SK-N-SH treated with all-trans-retinoic acid at 6 μM for 48 hours (cell line): ENCODE data around the gene LITAF.
"Not testable (repeated sequence)": the region's sequence is repeated elsewhere in the genome, so short reads cannot be mapped to it uniquely, and the experiment has no call there.

ENCODE experiments used
- BACH2 ChIP-seq: fragments of 250-450 bp; sonication (Bioruptor Pico); IDR thresholded peaks from 2 replicates; pipeline ENCODE4 v1.9.0; 2021; ENCODE audit warnings: mild to moderate bottlenecking, borderline replicate concordance
- PPARA ChIP-seq: fragments of 250-450 bp; sonication (Bioruptor Pico); IDR thresholded peaks from 2 replicates; pipeline ENCODE4 v1.5.0; 2020; ENCODE audit warnings: mild to moderate bottlenecking, borderline replicate concordance
- RARB ChIP-seq: fragments of 250-450 bp; sonication (Bioruptor Pico); IDR thresholded peaks from 2 replicates; pipeline ENCODE4 v1.8.0; 2021; ENCODE audit warnings: mild to moderate bottlenecking, moderate library complexity
- TF ChIP-seq, protein P1 (sequence below): fragments of 250-450 bp; sonication (Bioruptor Pico); IDR thresholded peaks from 2 replicates; pipeline ENCODE4 v1.5.1; 2020; ENCODE audit warnings: low read depth, mild to moderate bottlenecking, moderate library complexity

DNA sequence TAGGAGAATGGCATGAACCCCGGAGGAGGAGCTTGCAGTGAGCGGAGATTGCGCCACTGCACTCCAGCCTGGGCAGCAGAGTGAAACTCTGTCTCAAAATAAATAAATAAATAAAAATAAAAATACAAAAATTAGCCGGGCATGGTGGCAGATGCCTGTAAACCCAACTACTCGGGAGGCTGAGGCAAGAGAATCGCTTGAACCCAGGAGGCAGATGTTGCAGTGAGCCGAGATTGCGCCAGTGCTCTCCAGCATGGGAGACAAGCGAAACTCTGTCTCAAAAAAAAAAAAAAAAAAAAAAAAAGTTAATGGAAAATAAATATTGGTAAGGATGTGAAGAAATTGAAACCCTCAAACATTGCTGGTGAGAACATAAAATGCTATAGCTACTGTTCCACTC lies 6.4 kb upstream of the LITAF start:
- not testable (repeated sequence) for TF ChIP-seq BACH2; PPARA (CRISPR knock-in tag); RARB (CRISPR knock-in tag)
- TF ChIP-seq, protein P1, sequence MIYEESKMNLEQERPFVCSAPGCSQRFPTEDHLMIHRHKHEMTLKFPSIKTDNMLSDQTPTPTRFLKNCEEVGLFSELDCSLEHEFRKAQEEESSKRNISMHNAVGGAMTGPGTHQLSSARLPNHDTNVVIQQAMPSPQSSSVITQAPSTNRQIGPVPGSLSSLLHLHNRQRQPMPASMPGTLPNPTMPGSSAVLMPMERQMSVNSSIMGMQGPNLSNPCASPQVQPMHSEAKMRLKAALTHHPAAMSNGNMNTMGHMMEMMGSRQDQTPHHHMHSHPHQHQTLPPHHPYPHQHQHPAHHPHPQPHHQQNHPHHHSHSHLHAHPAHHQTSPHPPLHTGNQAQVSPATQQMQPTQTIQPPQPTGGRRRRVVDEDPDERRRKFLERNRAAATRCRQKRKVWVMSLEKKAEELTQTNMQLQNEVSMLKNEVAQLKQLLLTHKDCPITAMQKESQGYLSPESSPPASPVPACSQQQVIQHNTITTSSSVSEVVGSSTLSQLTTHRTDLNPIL, result not testable (repeated sequence)
